GM19099 (cell line): Measurements from ENCODE around the gene GABRD.

Experiments used
- POLR2A ChIP-seq: IDR thresholded peaks from 3 replicates; pipeline ENCODE4 v1.6.1; 2011; ENCODE audit warnings: low read depth; ENCODE audit not compliant: insufficient read length; ENCODE audit errors: extremely low read depth

GABRD gene

GRCh38 chr1:2024887-2025286 is 5.7 kb downstream of the GABRD start:
- no peak for TF ChIP-seq POLR2A

GRCh38 chr1:2025491-2025981 is 6.4 kb downstream of the GABRD start:
- no peak for TF ChIP-seq POLR2A

- no peak for TF ChIP-seq POLR2A
Measured at GRCh38 chr1:2027961-2028583, 8.9 kb downstream of the GABRD start.

- TF ChIP-seq POLR2A, result no peak
Measured at GRCh38 chr1:2028870-2029560, 9.9 kb downstream of the GABRD start.

- no peak for TF ChIP-seq POLR2A
Measured at GRCh38 chr1:2029561-2029960, 10.4 kb downstream of the GABRD start.

- TF ChIP-seq POLR2A, result no peak
Measured at GRCh38 chr1:2030076-2030871, 11.1 kb downstream of the GABRD start.

GRCh38 chr1:2031546-2032540 is 12.7 kb downstream of the GABRD start:
- TF ChIP-seq POLR2A, result no peak

- TF ChIP-seq POLR2A, result no peak
Measured at GRCh38 chr1:2032737-2033136, 13.6 kb downstream of the GABRD start.

- TF ChIP-seq POLR2A, result no peak
Measured at GRCh38 chr1:2033165-2033564, 14.0 kb downstream of the GABRD start.

GRCh38 chr1:2036287-2036686 is 17.1 kb downstream of the GABRD start:
- no peak for TF ChIP-seq POLR2A

- no peak for TF ChIP-seq POLR2A
Measured at GRCh38 chr1:2037314-2037979, 18.3 kb downstream of the GABRD start.

GRCh38 chr1:2038229-2038628 is 19.1 kb downstream of the GABRD start:
- TF ChIP-seq POLR2A, result no peak

GRCh38 chr1:2039251-2039650 is 20.1 kb downstream of the GABRD start:
- no peak for TF ChIP-seq POLR2A

- TF ChIP-seq POLR2A, result no peak
Measured at GRCh38 chr1:2041305-2041704, 22.2 kb downstream of the GABRD start.
